Liver (tissue), 9 donors: ENCODE measurements around the gene LSG1. TPM values are rescaled to one million over a fixed set of nuclear protein-coding genes. Genes with fewer than 3 reads are reported as not detected.
A peak's percentile ranks its signal among the peaks of the same experiment; 100 is the strongest.

Source experiments
- DNase-seq: peaks from one replicate; pipeline ENCODE4 v3.0.0-alpha.2; 2017; ENCODE audit warnings: low spot score
- H3K27ac ChIP-seq, 2 donors: one replicate each; pipeline ENCODE4 v1.7.0; 2013; ENCODE audit warnings: inconsistent platforms in 2 of 2, low read length in 2 of 2, control low read depth in 1 of 2, low read depth in 1 of 2, mild to moderate bottlenecking in 1 of 2
- H3K27me3 ChIP-seq, 4 donors: one replicate each; pipeline versions ENCODE4 v1.6.1 to v1.7.0; 2013; ENCODE audit warnings: low read length in 3 of 4, inconsistent platforms in 1 of 4, mild to moderate bottlenecking in 1 of 4, moderate library complexity in 1 of 4; ENCODE audit not compliant: control insufficient read depth in 4 of 4, insufficient read depth in 4 of 4
- H3K36me3 ChIP-seq, 4 donors: one replicate each; pipeline versions ENCODE4 v1.6.1 to v1.7.0; 2013; ENCODE audit warnings: low read length in 3 of 4, mild to moderate bottlenecking in 3 of 4, low read depth in 1 of 4, moderate library complexity in 1 of 4; ENCODE audit not compliant: control insufficient read depth in 4 of 4, insufficient read depth in 3 of 4
- H3K4me1 ChIP-seq, 4 donors: one replicate each; pipeline versions ENCODE4 v1.6.1 to v1.7.0; 2013; ENCODE audit warnings: low read length in 3 of 4, mild to moderate bottlenecking in 3 of 4, moderate library complexity in 1 of 4; ENCODE audit not compliant: control insufficient read depth in 4 of 4, insufficient read depth in 4 of 4
- H3K4me3 ChIP-seq, 3 donors: one replicate each; pipeline versions ENCODE4 v1.6.1 to v1.7.0; 2013; ENCODE audit warnings: low read length in 3 of 3, control low read depth in 1 of 3, low read depth in 1 of 3, mild to moderate bottlenecking in 1 of 3
- H3K9ac ChIP-seq, 2 donors: one replicate each; pipeline ENCODE4 v1.7.0; 2013; ENCODE audit warnings: low read length in 2 of 2, mild to moderate bottlenecking in 2 of 2, moderate library complexity in 2 of 2, control low read depth in 1 of 2, low read depth in 1 of 2
- H3K9me3 ChIP-seq, 4 donors: one replicate each; pipeline versions ENCODE4 v1.6.1 to v1.7.0; 2013; ENCODE audit warnings: low read length in 3 of 4; ENCODE audit not compliant: control insufficient read depth in 4 of 4
- ATF3 ChIP-seq: IDR thresholded peaks from 2 replicates; pipeline ENCODE4 v1.6.1; 2016; ENCODE audit warnings: antibody characterized with exemption
- EGR1 ChIP-seq, 2 donors: IDR thresholded peaks; 2 replicates each; pipeline ENCODE4 v1.6.1; 2016 to 2018; ENCODE audit warnings: antibody characterized with exemption in 2 of 2, low read depth in 2 of 2
- FOXA1 ChIP-seq: IDR thresholded peaks from 2 replicates; pipeline ENCODE4 v1.6.1; 2016; ENCODE audit warnings: antibody characterized with exemption
- FOXA2 ChIP-seq: IDR thresholded peaks from 2 replicates; pipeline ENCODE4 v1.6.1; 2016; ENCODE audit warnings: antibody characterized with exemption
- GABPA ChIP-seq, 2 donors: IDR thresholded peaks in 1 of 2; conservative IDR thresholded peaks in 1 of 2; 2 replicates each; pipeline ENCODE4 v1.6.1; 2016; ENCODE audit warnings: antibody characterized with exemption in 2 of 2, mild to moderate bottlenecking in 1 of 2, moderate library complexity in 1 of 2
- HNF4A ChIP-seq, 2 donors: conservative IDR thresholded peaks; 2 replicates each; pipeline ENCODE4 v1.6.1; 2016; ENCODE audit warnings: antibody characterized with exemption in 2 of 2, mild to moderate bottlenecking in 2 of 2
- HNF4G ChIP-seq: IDR thresholded peaks from 2 replicates; pipeline ENCODE4 v1.6.1; 2016; ENCODE audit warnings: antibody characterized with exemption
- JUND ChIP-seq, 2 donors: IDR thresholded peaks; 2 replicates each; pipeline ENCODE4 v1.6.1; 2016; ENCODE audit warnings: antibody characterized with exemption in 2 of 2
- MAX ChIP-seq: IDR thresholded peaks from 2 replicates; pipeline ENCODE4 v1.6.1; 2016; ENCODE audit warnings: antibody characterized with exemption
- NR2F2 ChIP-seq: IDR thresholded peaks from 2 replicates; pipeline ENCODE4 v1.6.1; 2016; ENCODE audit warnings: antibody characterized with exemption
- RAD21 ChIP-seq, 2 donors: IDR thresholded peaks; 2 replicates each; pipeline ENCODE4 v1.6.1; 2016; ENCODE audit warnings: antibody characterized with exemption in 2 of 2, mild to moderate bottlenecking in 2 of 2
- RXRA ChIP-seq, 2 donors: IDR thresholded peaks; 2 replicates each; pipeline ENCODE4 v1.6.1; 2017 to 2018; ENCODE audit warnings: antibody characterized with exemption in 2 of 2, mild to moderate bottlenecking in 1 of 2
- SP1 ChIP-seq: IDR thresholded peaks from 2 replicates; pipeline ENCODE4 v1.6.1; 2018; ENCODE audit warnings: antibody characterized with exemption, mild to moderate bottlenecking
- TAF1 ChIP-seq: conservative IDR thresholded peaks from 2 replicates; pipeline ENCODE4 v1.6.1; 2016; ENCODE audit warnings: antibody characterized with exemption, mild to moderate bottlenecking
- YY1 ChIP-seq: IDR thresholded peaks from 2 replicates; pipeline ENCODE4 v1.6.1; 2016; ENCODE audit warnings: antibody characterized with exemption, mild to moderate bottlenecking
- WGBS: extraction: QIAGEN DNeasy Blood & Tissue Kit; methylation state at CpG from one replicate; pipeline ENCODE4 v1.1.7; 2013; 5-methylcytosine and 5-hydroxymethylcytosine counted together
- polyA plus RNA-seq, 2 donors: library from polyadenylated mRNA; stranded (reverse) in 1 of 2; unstranded in 1 of 2; fragments of 200-250 nt in 1 of 2; fragments of >200 nt in 1 of 2; fragmentation: Nextera tagmentation in 1 of 2; extraction: Ambion mirVana in 1 of 2; gene quantifications; one replicate each; pipeline versions ENCODE4 v1.2.1 to v1.2.3, GENCODE V29; 2013 to 2015
- total RNA-seq, 2 donors: library from RNA; depleted of rRNA; stranded (reverse); fragments of >200 nt; gene quantifications; one replicate each; pipeline ENCODE4 v1.2.3, GENCODE V29; 2014
- TF ChIP-seq, protein P1 (sequence below): fragments of 150-350 bp; IDR thresholded peaks from 2 replicates; pipeline ENCODE4 v1.5.1; 2017; ENCODE audit warnings: improper control_type of control experiment, low read depth, low read length; ENCODE audit not compliant: missing input control
- TF ChIP-seq, protein P2 (sequence below): IDR thresholded peaks from 2 replicates; pipeline ENCODE4 v1.6.1; 2016; ENCODE audit warnings: antibody characterized with exemption
- TF ChIP-seq, protein P3 (sequence below): IDR thresholded peaks from 2 replicates; pipeline ENCODE4 v1.6.1; 2016; ENCODE audit warnings: antibody characterized with exemption, mild to moderate bottlenecking
- donor health status: healthy.
- donor health status: healthy.
- donor health status: healthy.
- donor health status: healthy.
- donor health status: healthy.

LSG1 gene
- total and polyA plus RNA-seq, 4 donors: 13.6 to 38.5 (median 22.1) TPM

DNA sequence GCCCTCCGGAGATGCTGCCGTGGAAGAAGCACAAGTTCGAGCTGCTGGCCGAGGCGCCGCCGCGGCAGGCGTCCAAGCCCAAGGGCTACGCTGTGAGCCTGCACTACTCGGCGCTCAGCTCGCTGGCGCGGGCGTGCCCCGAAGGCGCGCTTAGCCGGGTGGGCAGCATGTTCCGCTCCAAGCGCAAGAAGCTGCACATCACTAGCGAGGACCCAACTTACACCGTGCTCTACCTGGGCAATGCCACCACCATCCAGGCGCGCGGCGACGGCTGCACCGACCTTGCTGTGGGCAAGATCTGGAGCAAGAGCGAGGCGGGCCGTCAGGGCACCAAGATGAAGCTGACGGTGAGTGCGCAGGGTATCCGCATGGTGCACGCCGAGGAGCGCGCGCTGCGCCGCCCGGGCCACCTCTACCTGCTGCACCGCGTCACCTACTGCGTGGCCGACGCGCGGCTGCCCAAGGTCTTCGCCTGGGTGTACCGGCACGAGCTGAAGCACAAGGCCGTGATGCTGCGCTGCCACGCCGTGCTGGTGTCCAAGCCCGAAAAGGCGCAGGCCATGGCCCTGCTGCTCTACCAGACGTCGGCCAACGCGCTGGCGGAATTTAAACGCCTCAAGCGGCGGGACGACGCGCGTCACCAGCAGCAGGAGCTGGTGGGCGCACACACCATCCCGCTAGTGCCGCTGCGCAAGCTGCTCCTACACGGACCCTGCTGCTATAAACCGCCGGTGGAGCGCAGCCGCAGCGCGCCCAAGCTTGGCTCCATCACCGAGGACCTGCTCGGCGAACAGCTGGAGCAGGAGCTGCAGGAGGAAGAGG lies 15.0 kb upstream of the LSG1 start:
- H3K4me3 ChIP-seq: peak overlapping the region; percentile 37 to 64 (median 57)
- DNase-seq: no peak
- H3K36me3 ChIP-seq: no peaks in the 10 kb centered on the region
- H3K9me3 ChIP-seq: no peaks in the 10 kb centered on the region
- H3K27ac ChIP-seq: no peak overlapping the region
- no peak overlapping the region for H3K9ac ChIP-seq
- no peak for TF ChIP-seq TAF1
- no peak for TF ChIP-seq EGR1 (IDR thresholded peaks at IDR 0.05; ENCODE audit: low read depth in 2 of 2)
- TF ChIP-seq, protein P1, sequence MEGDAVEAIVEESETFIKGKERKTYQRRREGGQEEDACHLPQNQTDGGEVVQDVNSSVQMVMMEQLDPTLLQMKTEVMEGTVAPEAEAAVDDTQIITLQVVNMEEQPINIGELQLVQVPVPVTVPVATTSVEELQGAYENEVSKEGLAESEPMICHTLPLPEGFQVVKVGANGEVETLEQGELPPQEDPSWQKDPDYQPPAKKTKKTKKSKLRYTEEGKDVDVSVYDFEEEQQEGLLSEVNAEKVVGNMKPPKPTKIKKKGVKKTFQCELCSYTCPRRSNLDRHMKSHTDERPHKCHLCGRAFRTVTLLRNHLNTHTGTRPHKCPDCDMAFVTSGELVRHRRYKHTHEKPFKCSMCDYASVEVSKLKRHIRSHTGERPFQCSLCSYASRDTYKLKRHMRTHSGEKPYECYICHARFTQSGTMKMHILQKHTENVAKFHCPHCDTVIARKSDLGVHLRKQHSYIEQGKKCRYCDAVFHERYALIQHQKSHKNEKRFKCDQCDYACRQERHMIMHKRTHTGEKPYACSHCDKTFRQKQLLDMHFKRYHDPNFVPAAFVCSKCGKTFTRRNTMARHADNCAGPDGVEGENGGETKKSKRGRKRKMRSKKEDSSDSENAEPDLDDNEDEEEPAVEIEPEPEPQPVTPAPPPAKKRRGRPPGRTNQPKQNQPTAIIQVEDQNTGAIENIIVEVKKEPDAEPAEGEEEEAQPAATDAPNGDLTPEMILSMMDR: no peak
- no peak for TF ChIP-seq FOXA1
- no peak for TF ChIP-seq SP1
- TF ChIP-seq GABPA (IDR thresholded peaks at IDR 0.05 in 1 of 2, conservative IDR thresholded peaks at IDR 0.05 in 1 of 2): no peak
- no peak for TF ChIP-seq NR2F2
- no peak for TF ChIP-seq JUND (IDR thresholded peaks at IDR 0.05)
- no peak for TF ChIP-seq MAX
- TF ChIP-seq, protein P2, sequence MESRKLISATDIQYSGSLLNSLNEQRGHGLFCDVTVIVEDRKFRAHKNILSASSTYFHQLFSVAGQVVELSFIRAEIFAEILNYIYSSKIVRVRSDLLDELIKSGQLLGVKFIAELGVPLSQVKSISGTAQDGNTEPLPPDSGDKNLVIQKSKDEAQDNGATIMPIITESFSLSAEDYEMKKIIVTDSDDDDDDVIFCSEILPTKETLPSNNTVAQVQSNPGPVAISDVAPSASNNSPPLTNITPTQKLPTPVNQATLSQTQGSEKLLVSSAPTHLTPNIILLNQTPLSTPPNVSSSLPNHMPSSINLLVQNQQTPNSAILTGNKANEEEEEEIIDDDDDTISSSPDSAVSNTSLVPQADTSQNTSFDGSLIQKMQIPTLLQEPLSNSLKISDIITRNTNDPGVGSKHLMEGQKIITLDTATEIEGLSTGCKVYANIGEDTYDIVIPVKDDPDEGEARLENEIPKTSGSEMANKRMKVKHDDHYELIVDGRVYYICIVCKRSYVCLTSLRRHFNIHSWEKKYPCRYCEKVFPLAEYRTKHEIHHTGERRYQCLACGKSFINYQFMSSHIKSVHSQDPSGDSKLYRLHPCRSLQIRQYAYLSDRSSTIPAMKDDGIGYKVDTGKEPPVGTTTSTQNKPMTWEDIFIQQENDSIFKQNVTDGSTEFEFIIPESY: no peak
- 6% methylated on average over 86 of the region's 86 CpGs for WGBS
- H3K4me1 ChIP-seq: peaks cover 17 to 31% (median 22%) of the 10 kb centered on the region in 4 donors
- no peaks in the 10 kb centered on the region for H3K27me3 ChIP-seq

DNA sequence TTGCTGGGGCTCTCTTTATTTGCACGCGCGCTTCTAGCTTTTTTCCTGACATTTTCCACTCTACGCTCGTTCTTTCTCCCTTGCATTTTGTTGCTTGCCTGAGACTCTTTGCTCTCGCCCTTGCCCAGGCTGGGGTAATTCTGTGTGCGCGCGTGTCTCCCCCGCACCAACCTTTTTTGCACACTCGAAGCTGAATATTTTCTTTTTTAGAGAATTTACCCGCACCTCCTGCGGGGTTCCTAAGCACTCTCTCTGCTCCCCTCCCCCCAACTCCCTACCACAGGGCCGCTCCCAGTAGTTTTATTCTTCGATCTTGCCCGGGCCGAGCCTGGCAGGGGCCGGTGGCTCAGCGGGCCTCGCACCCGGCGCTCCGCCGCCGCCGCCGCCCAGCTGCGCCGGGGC lies 14.4 kb upstream of the LSG1 start:
- no peak for DNase-seq
- peaks cover 17 to 31% (median 22%) of the 10 kb centered on the region in 4 donors for H3K4me1 ChIP-seq
- H3K36me3 ChIP-seq: no peaks in the 10 kb centered on the region
- H3K27me3 ChIP-seq: no peaks in the 10 kb centered on the region
- WGBS: 2% methylated on average over 29 of the region's 29 CpGs
- H3K9me3 ChIP-seq: no peaks in the 10 kb centered on the region
- H3K4me3 ChIP-seq: peak overlapping the region; percentile 50 to 64 (median 57)
- no peak overlapping the region for H3K27ac ChIP-seq
- H3K9ac ChIP-seq: no peak overlapping the region
- no peak for TF ChIP-seq YY1
- TF ChIP-seq TAF1: no peak
- TF ChIP-seq, protein P1: no peak
- TF ChIP-seq, protein P3, sequence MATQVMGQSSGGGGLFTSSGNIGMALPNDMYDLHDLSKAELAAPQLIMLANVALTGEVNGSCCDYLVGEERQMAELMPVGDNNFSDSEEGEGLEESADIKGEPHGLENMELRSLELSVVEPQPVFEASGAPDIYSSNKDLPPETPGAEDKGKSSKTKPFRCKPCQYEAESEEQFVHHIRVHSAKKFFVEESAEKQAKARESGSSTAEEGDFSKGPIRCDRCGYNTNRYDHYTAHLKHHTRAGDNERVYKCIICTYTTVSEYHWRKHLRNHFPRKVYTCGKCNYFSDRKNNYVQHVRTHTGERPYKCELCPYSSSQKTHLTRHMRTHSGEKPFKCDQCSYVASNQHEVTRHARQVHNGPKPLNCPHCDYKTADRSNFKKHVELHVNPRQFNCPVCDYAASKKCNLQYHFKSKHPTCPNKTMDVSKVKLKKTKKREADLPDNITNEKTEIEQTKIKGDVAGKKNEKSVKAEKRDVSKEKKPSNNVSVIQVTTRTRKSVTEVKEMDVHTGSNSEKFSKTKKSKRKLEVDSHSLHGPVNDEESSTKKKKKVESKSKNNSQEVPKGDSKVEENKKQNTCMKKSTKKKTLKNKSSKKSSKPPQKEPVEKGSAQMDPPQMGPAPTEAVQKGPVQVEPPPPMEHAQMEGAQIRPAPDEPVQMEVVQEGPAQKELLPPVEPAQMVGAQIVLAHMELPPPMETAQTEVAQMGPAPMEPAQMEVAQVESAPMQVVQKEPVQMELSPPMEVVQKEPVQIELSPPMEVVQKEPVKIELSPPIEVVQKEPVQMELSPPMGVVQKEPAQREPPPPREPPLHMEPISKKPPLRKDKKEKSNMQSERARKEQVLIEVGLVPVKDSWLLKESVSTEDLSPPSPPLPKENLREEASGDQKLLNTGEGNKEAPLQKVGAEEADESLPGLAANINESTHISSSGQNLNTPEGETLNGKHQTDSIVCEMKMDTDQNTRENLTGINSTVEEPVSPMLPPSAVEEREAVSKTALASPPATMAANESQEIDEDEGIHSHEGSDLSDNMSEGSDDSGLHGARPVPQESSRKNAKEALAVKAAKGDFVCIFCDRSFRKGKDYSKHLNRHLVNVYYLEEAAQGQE: no peak
- no peak for TF ChIP-seq HNF4A (conservative IDR thresholded peaks at IDR 0.05)
- no peak for TF ChIP-seq RAD21 (IDR thresholded peaks at IDR 0.05)
- no peak for TF ChIP-seq FOXA2
- TF ChIP-seq, protein P2: no peak
- no peak for TF ChIP-seq ATF3
- TF ChIP-seq RXRA (IDR thresholded peaks at IDR 0.05): no peak
- TF ChIP-seq HNF4G: no peak
- TF ChIP-seq SP1: no peak
- no peak for TF ChIP-seq NR2F2
- no peak for TF ChIP-seq GABPA (IDR thresholded peaks at IDR 0.05 in 1 of 2, conservative IDR thresholded peaks at IDR 0.05 in 1 of 2)
- no peak for TF ChIP-seq MAX
- TF ChIP-seq EGR1 (IDR thresholded peaks at IDR 0.05; ENCODE audit: low read depth in 2 of 2): no peak
